ENCODE measurements around the gene F12.
A peak's percentile ranks its signal among the peaks of the same experiment; 100 is the strongest.
"Not testable (repeated sequence)": the region's sequence is repeated elsewhere in the genome, so short reads cannot be mapped to it uniquely, and the experiment has no call there.

The F12 gene

GRCh38 chr5:177368869-177369644, 40.3 kb downstream of the F12 start:
- no peak for DNase-seq (ENCODE audit: low read depth)

DNA sequence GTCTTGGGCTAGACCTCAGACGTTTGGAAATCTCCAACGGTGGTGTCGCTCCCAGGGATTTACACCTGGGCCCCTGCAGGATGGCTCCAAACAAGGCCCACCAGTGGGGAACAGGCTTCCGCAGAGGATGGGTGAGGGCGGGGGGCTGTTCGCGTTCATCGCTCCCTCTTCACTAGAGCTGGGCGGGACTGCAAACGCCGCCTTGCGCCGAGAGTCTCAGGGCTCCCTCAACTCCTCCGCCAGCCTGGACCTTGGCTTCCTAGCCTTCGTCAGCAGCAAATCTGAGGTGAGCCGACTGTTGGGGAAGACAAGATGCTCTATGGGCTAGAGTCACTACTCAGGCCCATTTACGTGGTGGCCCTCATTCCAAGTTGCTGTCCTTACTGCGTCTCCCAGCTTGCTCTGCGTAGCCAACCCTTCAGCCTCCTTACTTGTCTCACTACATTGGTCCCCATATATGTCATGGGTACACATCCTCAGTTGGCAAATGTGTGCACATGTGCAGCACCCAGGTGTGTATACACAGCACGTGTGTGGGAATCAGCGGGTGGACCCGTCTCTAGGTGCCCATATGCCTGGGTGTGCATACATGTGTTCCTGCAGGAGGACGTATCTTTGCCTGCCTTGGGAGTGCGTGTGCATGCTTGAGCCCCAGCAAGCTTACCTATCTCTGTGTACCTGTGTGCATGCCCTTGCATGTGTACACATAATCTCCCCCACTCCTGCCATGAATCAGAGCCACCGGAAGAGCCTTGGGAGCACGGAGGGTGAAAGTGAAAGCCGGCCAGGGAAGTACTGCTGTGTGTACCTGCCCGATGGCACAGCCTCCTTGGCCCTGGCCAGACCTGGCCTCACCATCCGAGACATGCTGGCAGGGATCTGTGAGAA, 41.1 kb downstream of the F12 start:
- DNase-seq (ENCODE audit: low read depth): no peak

- DNase-seq (ENCODE audit: low read depth): no peak
These were observed 42.0 kb downstream of the F12 start for GRCh38 chr5:177367323-177367848.

GRCh38 chr5:177366528-177367322, 42.6 kb downstream of the F12 start:
- DNase-seq (ENCODE audit: low read depth): peak; percentile 77

DNA sequence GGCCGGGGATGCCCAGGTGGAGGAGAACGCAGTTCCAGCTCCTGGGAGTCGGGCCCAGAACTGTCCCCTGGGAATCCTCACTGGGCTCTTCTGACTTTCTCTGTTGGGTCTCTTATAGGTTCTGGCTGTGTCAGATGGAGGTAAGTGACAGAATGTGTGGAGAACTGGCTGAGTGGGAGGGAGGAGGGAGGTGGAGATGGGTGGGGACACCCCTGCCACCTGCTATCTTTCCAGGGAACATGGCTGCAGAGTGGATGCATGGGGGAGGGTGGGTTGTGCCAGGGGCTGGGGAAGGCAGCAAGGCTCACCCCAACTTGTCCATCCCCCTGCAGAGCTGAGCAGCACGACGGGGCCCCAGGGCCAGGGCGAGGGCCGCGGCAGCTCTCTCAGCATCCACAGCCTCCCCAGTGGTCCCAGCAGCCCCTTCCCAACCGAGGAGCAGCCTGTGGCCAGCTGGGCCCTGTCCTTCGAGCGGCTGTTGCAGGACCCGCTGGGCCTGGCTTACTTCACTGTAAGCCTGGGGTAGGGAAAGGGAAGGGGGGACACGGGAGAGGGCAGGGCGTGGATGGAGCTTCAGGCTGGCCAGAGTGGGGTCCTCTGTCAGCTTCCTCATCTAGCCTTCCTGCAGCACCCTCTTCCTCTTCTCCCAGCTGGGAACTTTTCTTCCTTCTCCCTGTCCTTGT, 43.4 kb downstream of the F12 start:
- no peak for DNase-seq (ENCODE audit: low read depth)

DNA sequence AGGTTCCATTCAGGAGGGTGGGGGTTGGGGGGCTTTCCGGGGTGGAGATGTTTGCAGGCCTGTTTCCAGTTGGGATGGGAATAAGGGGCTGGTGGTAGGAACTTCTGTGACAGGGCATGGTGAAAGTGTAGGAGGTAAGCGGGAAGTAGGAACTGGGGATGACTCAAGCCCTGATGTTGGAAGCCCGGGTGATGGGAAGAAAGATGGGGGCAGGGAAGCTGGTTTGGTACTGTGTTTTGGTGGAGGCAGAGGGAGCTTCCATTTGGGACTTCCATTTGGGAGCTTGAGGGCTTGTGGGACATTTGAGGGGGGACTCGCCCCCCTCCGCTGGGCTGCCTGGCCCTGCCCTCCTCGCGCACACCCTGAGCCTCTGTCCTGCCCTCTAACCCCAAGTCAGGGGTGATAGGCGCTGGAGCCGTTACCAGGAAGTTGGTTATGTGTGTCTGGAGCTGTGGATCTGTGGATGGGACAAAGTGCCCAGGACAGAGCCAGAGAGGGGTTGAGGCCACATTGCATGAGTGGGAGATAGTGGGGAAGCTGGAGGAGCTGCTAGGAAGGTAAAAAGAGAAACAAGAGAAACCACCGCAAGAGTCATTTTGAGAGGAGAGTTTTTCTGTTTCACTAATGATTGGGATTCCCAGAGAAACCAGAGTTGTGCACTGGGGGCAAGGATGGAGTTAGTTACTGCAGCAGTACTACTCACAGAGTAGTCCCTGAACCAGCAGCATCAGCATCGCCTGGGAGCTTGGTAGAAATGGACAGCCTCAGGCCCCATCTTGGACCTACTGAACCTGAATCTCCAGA, 45.0 kb downstream of the F12 start:
- no peak for DNase-seq (ENCODE audit: low read depth)

GRCh38 chr5:177363565-177363964, 45.8 kb downstream of the F12 start:
- no peak for DNase-seq (ENCODE audit: low read depth)

GRCh38 chr5:177362610-177363507, 46.5 kb downstream of the F12 start:
- DNase-seq (ENCODE audit: low read depth): no peak

- DNase-seq (ENCODE audit: low read depth): no peak
These were observed 47.1 kb downstream of the F12 start for GRCh38 chr5:177362292-177362609.

DNA sequence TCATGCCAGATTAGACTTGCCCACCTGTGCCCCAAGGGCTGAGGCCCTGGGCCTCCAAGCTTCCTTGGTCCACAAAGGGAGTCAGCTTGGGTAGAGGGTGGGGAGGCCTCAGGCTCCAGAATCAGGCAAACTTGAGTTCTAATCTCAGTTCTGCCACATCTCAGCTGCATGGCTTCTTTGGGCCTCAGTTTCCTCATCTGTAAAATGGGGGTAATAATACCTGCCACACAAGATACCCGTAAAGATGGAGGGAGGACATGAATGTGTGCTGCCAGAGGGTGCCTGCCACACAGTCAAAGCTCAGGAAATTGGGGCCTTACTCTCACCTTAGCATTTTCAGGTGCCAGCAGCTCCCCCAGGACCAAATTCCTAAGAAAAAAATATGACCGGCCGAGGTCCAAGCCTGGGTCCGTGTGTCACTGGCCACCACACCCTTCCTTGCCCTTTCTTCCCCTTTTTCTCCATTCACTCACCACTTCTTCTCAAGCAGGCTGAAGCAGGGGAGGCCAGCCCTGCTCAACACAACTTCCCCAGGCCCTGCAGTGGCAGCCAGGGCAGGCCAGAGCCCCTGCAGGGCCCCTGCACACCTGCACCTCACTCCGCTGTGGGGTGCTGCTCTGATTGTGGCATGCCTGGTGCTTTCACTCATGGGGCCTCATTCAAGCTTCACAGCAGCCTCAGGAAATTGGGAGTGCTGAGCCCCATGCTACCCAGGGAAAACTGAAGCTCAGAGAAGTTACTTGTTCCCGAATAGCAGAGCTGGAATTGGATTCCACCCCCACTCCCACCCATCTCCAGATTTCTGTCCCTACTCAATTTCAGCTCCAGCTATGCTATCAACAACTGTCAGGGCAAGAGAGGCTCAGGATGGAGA, 47.7 kb downstream of the F12 start:
- DNase-seq (ENCODE audit: low read depth): no peak

- DNase-seq (ENCODE audit: low read depth): not testable (repeated sequence)
These were observed 48.6 kb downstream of the F12 start for GRCh38 chr5:177360740-177361139.

GRCh38 chr5:177359860-177360259, 49.5 kb downstream of the F12 start:
- DNase-seq (ENCODE audit: low read depth): no peak

- DNase-seq (ENCODE audit: low read depth): no peak
These were observed 49.9 kb downstream of the F12 start for GRCh38 chr5:177359451-177359851.

GRCh38 chr5:177358370-177358819, 51.0 kb downstream of the F12 start:
- no peak for DNase-seq (ENCODE audit: low read depth)

DNA sequence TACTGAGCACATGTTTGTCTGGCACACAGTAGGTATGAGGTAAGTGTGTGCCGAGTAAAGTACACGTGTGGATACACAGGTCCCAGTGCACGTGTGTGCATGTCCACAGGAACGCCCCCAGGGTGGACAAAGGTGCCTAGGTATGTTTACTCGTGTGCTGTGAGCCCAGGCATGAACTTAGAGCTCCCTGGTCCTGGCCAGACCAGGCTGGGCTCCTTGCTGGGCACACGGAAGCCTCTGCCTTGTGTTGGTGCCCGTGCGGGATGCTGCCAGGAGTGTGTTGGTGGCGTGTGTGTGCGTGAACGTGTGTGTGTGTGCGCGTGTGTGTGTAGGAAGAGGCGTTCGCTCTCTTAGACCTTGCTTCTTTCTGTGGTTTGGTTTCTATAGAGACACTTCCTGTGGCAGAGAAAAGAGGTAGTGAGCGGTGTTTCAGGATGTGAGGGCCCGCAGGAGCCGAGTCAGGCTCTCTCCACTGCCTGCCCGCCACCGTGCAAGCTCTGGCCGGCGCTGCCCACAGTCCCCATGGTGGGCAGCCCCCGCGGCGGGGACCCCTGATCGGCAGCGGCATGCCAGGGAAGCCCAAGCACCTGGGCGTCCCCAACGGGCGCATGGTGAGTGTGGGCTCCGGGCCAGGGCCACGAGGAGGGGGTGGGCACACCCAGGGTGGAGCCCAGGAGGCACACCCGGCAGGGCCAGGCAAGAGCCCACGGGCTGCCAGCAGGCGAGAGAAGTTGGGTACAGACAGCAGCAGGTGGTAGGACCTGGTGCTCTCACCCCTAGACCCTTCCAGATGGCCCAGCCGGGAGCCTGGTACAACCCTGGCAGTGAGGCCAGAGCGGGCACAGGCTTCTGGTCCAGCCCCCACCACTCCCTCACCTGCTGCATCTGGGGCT, 51.7 kb downstream of the F12 start, which contains the start of gene RGS14:
RGS14 (plus strand) TSS at position 466 of the 893 bp plus-strand sequence; CDS start at position 567, 101 bp downstream.
- DNase-seq (ENCODE audit: low read depth): no peak

DNA sequence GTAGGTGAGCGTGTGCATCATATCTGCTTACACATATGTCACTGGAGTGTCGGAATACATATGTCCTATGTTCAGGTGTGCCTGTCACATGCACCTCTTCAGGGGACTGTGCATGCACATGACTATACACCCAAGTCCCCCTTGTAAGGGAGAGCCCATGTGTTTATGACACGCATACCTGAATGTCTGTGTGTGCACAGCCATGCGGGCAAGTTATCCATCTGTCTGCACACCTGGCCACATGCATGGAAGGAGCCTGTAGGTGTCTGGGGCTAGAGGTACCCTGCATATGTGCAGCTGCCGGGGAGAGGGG, 52.3 kb downstream of the F12 start:
- no peak for DNase-seq (ENCODE audit: low read depth)

GRCh38 chr5:177356746-177357145, 52.6 kb downstream of the F12 start:
- no peak for DNase-seq (ENCODE audit: low read depth)

- no peak for DNase-seq (ENCODE audit: low read depth)
These were observed 53.5 kb downstream of the F12 start for GRCh38 chr5:177355868-177356168.
